AG20443 (cell line): Measurements from ENCODE around the gene RNF144A.
A peak's percentile ranks its signal among the peaks of the same experiment; 100 is the strongest.

ENCODE experiments used
- DNase-seq: peaks from one replicate; pipeline ENCODE4 v3.0.0; 2012; ENCODE audit warnings: low spot score, mixed read lengths

RNF144A gene

GRCh38 chr2:6947929-6948676, 30.9 kb downstream of the RNF144A start:
- DNase-seq: no peak

DNA sequence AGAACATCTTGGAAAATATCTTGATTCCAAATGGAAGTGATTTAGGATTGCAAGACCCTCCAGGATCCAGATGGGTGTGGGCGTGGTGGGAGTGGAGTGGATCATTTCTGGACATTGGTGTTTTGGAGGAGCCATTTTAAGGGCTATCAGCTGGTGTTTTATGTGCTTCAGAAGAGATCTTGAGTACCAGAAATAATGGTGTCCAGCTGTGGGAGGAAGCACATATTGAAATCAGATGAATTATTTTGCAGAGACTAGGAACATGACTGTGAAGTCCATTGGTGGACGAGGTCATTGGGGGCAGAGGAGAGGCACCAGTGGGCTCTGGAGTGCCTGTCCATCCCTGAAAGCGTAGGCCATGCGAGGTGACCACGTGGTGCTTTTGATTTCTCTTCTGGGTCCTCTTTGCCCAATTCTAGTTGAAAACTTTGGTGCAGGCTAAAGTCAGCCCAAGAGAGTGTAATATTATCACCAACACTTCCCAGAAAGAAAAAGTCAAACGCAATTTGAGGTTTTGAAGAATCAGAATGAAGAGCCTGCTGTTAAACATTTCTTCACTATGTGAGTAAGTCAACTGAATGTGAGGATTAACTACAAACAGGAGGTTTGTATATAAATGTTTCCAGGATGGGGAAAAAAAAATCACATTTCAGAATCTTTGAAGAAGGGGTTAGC, 31.6 kb downstream of the RNF144A start:
- no peak for DNase-seq

DNA sequence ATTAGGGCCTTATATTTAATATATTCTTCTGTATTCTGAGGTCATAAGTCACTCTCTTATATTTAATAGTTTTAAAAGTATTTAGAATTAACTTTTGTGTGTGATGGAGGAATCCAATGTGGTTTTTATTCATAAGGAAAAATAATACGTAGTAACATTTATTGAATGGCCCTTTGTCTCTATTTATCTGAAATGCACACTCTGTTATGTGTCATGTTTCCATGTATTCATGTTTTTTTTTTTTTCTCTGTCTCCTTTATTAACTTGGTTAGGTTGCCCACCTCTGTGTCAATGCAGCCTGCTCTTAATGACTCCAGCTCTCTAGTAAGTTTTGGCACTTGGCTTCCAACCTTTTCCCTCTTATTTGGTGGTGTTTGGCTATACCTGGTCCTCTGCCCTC, 33.8 kb downstream of the RNF144A start:
- DNase-seq: no peak

- DNase-seq: no peak
These were observed 34.9 kb downstream of the RNF144A start for GRCh38 chr2:6952101-6952500.

- no peak for DNase-seq
These were observed 37.4 kb downstream of the RNF144A start for GRCh38 chr2:6954586-6954985.

DNA sequence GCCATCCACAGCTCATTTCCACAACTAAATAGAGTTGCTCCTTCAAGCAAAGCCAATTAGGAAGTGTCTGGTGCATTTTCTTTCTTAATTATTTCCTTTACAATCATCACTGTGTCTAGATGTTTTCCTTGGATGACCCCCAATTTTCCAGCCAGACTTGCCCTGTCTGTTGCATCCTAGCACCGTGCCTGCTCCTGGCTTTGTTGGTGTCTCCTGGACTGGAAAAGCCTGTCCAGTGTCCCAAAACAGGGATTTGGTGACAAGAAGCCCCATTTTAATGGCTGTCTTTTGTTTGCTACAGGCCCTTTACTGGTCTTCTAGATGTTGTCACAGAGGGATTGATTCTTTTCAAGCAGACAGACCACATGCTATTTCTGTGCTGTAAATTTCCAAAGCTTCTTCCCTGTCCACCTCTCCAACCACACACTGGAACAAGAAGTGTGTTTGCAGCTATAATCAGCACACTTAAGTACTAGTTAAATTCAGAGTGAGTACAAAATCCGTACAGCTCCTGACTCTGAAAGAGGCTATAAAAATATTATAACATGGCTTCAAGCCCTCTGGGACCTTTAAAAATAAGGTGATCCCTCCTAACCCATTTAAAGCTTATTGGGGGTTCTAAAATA, 38.4 kb downstream of the RNF144A start:
- DNase-seq: no peak

DNA sequence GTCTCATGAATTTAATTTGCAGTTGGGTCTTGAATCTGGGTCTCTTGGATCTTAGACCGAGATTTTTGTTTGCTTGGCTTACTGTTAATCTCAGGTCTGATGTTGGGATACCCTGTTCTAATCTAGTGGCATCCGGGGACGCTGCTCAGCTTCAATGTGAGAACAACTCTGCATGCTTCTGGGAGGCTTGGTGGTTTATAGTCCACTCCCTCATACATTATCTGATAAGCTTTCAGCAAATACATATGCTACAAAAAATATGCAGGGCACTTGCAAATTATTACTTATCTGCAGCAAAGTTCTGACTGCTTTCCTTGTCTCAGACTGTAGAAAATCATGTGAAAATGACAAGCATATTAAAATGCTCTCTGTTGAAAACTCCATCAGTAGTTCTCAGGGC, 39.4 kb downstream of the RNF144A start:
- DNase-seq: no peak

DNA sequence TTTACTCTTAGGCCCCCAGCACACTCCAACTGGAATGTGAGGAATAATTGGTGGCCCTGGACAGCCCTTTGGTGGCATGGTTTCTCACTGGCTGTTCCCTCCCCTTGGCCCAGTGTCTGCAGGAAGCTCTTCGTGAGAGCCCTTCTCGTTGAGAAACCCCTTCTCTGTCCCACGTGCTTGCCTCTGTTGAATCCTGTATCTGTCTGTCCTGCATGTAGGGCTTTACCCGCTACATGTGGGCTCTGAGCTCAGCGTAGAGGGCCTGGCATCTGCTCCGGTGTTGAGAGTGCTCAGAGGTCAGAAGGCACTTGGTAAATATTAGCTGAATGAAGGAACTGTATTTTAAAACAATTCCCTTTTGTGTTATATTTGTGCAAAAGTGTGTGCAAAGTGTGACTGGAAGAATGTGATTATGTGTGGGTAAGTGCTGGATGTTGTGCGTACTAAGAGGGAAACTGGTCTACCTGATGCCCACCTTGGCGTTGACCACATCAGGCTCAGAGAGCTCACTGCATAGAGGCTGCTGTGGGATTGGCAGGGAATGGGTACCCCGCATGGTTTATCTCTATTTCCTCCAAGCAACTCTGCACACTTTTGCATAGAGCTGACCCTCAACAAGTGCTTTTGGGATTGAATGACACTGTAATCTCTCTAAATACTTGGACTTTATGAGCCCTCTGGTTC, 40.0 kb downstream of the RNF144A start:
- DNase-seq: no peak

- no peak for DNase-seq
These were observed 40.9 kb downstream of the RNF144A start for GRCh38 chr2:6957910-6958615.

DNA sequence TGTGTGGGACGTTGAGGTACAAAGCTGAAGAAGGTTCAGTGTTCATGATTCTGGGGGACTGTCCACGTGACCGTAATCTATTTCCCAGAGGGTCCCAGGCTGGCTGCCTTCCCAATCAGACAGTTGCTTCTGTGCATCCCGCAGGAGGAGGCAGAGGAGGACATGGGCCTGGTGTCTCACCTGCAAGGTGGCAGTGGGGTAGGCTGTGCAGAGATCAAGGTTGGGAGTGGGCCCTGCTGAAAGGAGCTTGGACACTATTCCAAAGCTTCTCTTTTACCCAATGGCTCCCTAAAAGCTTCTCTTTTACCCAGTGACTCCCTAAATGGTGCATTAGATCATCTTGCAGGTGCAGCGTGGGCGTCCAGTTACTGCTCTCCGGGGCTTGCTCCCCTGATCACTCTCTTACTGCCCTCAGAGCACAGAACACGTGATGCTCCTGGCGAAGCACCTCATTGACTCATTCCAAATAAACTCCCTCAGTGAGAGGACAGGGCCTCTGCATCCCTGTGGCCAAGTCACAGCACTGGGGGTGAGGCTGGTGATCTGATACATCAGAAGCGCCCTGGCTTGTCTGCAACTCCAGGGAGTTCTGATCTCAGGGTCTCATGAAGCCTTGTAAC, 41.5 kb downstream of the RNF144A start:
- DNase-seq: no peak

- no peak for DNase-seq
These were observed 42.5 kb downstream of the RNF144A start for GRCh38 chr2:6959751-6960150.

- peak; percentile 37 for DNase-seq
These were observed 43.4 kb downstream of the RNF144A start for GRCh38 chr2:6960659-6961058.

DNA sequence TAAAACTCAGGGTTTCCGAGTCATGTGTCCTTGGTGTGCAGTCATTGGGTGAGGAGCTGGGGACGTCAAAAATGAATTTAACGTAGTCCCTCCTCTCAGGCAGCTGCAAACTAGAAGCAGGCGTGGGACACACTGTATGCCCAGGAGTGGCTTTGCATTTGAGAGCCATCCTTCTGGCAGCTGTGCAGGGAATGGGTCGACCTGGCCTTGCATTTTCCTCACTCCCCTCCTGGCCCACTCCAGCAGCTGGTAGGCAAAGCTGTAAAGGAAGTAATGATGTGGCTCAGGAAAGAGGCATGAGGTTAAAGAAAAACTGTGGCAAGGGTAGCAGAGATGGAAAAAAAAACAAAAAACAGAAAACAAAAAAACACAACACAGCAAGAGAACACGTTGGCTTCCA, 46.5 kb downstream of the RNF144A start:
- no peak for DNase-seq

DNA sequence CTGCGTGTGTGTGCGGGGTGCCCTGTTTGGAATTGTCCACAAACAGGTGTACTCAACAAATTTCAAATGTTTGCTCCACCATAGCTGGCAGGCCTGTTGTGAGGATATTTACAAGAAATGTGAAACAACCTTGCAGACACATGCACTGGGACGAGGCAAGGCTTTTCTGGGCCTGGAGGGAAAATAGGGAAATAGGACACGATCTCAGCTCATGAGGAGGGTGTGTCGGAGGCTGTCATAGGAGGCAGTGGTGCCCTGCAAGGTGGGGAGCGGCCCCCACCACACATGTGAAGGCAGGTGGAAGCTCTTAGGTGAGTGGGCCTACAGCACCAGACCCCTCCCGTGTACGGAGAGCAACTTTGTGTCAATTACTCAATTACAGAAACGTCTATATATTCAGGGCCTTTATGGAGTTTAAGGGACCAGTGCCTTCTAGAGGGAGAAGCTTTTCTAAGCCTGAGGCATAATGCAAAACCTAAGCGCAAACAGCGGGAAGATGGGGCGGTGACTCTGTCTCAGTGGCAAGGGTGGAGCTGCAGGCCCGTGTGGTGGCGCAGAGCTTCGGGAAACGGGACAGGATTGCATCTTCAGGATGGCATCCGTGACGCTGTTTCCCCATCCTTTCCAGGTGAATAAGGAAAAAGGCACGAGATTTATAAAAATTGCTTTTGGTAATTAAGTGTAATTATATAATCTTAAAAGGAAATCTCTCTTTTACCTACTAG, 48.0 kb downstream of the RNF144A start:
- no peak for DNase-seq

DNA sequence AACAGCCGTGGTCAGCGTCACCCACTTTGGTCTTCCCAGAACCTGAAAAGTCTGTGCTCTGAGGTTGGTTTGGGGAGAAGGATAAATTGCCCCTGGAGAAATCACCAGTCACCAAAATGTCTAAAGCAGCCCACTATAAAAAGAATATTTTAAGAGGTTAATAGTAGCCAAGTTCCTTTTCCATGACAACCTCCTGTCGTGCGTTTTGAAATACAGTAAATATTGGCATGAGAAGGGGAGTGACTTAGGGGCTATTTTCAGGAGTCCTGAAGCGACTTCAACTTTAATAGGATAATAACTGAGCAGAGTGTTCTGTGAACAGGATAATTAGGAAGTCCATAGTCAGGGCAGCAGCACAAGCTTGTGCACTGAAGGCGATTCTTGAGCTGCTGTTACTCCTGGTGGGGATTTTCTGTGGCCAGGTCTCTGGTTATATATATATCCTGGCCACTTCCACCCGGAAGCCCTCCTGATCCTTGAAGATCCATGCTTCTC, 49.3 kb downstream of the RNF144A start:
- DNase-seq: no peak

- DNase-seq: no peak
These were observed 50.1 kb downstream of the RNF144A start for GRCh38 chr2:6967301-6967700.

DNA sequence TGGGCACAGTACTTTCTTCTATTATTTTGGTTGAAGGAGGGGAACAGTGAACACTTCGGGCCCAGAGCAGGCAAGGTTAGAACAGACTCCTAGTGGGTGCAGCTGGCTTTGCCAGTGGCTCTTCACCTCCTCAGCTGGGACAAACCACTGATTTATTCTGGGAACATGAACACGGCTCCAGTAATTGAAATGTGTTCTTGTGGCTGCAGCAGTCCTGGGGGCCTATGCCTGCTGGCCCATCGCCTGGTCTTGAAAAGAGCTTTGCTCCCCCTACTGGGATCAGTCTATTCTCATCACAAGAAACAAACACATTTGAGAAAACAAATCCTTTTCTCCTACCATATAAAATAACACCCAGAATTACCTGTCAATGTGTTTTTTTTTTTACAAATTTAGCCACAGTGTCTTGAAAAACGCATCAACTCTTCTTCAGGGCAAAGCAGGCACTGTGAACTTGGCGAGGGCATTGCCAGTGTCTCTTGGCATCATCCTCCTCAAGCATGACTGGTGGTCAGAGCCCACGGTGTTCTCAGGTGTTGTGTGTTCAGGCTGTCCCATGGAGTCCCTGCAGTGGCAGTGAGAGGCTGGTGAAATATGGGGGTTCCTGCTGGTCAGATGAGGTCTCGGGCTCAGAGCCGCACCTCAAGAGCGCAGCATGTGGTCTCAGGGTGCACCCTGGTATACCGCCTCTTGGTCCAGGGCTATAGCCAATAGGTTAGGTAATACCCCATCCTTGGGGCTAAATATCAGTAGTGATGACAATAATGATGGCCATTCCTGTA, 51.3 kb downstream of the RNF144A start:
- DNase-seq: no peak

DNA sequence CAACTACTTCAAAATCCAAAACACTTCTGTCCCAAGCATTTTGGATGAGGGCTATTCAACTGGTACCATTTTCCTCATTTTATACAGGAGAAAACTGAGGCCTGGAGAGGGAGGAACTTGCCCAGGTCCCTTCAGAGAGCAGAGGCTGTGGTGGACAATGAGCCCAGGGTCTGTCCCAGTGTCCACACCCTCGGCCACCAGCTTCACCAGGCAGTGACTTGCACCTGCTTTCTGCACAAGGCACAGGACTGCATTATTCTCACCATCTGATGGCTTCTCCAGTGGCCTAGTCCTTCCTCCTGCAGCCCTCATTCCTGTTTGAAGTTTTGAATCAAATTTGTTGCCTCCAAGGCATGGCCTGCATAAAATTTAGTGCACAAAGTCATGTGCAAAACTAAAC, 53.3 kb downstream of the RNF144A start:
- no peak for DNase-seq

DNA sequence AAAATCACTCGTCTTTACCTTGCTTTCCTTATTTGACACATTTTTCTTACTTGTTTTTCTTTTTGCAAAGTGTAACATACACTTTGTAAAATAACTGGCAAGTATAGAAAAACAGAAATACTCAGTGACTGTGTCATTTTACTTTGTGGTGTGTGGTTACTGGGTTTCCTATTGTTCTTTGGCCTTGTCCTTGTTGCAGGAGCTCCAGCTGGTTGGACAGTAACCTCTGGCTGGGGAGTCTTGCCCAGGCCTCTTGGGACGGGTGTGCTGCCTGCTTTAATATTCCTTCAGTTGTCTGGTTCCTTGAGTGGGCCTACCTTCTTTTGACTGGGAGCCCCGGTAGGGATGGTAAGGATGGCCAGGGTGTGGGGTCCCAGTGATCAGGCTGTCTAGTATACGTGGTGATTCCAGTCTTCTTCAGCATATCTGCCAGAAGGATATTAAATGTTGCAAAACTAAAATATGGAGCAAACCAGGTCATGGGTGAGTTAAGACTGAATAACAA, 53.8 kb downstream of the RNF144A start:
- DNase-seq: no peak

DNA sequence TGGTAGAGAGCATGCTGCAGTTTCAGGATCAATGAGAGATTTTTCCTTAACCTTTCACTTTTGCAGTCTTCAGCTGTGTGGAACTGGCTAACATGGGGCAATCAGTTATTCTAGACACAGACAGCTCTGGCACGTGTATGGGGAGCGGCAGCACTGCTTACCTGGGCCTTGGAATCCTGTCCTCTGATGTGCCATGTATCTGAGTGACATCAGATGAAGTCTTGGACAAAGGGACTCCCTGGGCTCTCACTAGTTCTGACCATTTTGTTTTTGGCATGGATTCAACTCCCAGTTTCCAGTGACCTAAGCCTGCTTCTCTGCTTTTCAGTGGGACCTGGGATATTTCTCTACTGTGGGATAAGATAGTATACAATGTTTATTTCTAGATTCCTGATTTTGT, 54.3 kb downstream of the RNF144A start:
- no peak for DNase-seq
